ENCODE data around the gene GALNT7. TPM values are rescaled to one million over a fixed set of nuclear protein-coding genes. Genes with fewer than 3 reads are reported as not detected.

Gene GALNT7
- total RNA-seq, 1 experiment from 2014 or later, result 156 TPM

DNA sequence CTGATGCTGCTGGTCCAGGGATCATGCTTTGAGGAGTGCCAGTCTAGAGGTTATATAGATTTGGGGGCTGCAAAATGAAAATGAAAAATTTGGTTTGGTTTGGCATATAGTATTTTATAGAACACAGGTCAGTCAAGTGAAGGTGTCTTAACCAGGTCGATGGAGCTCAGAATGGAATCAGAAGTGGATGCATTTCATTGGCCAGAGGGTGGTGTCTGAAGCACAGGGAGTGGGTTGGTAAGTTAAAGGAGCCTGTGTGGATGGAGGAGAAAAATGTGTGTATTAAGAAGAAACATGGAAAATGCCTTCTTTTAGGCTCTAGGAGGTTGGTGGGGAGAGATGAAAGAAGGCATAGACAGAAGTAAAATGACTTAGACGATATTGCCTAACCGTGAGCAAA, 8.6 kb downstream of the GALNT7 start:
- peaks cover 90% of the 10 kb centered on the region for H3K4me1 ChIP-seq (ENCODE audit: control insufficient read depth, insufficient read depth, low read length)

DNA sequence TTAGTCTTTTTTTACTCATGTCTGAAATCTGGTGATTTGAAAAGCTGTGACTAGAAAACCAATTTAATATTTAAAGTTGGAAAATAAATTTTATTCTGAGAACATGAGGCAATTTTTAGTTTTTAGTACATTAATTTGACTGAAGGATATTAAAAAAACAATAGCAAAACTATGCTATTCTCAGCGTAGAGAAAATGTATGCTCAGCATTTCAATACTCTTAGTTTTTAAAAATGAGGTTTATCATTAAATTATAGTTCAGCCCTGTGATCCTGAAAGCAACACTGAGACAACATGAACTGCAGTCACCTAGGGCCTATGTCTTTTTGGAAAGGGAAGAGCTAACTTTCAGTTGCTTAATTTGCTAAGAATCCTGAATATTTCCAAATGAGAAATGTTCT, 9.5 kb downstream of the GALNT7 start:
- Histone ChIP-seq H3K9me3 (ENCODE audit: control insufficient read depth, insufficient read depth, low read depth, low read length) (no peaks in the 10 kb centered on the region), H3K4me3 (ENCODE audit: low read depth in 2 of 2, low read length in 2 of 2) (no peak overlapping the region), H3K36me3 (ENCODE audit: control insufficient read depth, insufficient read depth, low read length) (no peaks in the 10 kb centered on the region), H3K27ac (ENCODE audit: low read length) (peak overlapping the region; percentile 98), H3K27me3 (ENCODE audit: control insufficient read depth, insufficient read depth, low read length) (no peaks in the 10 kb centered on the region), H3K4me1 (ENCODE audit: control insufficient read depth, insufficient read depth, low read length) (peaks cover 90% of the 10 kb centered on the region)
- BruUV-seq (replicated peaks), result no TSS peak
- ChIA-PET CTCF (no interaction called here), POLR2A (no interaction called here)
- in situ Hi-C loops (cut with HindIII; ENCODE audit: low pct_unique_long_range_greater_than_20kb, low sequenced_read_pairs), result no loop called here
- intact Hi-C loops (cut with micrococcal nuclease; ENCODE audit: unreplicated experiment), result no loop called here
- TF ChIP-seq, protein P1, sequence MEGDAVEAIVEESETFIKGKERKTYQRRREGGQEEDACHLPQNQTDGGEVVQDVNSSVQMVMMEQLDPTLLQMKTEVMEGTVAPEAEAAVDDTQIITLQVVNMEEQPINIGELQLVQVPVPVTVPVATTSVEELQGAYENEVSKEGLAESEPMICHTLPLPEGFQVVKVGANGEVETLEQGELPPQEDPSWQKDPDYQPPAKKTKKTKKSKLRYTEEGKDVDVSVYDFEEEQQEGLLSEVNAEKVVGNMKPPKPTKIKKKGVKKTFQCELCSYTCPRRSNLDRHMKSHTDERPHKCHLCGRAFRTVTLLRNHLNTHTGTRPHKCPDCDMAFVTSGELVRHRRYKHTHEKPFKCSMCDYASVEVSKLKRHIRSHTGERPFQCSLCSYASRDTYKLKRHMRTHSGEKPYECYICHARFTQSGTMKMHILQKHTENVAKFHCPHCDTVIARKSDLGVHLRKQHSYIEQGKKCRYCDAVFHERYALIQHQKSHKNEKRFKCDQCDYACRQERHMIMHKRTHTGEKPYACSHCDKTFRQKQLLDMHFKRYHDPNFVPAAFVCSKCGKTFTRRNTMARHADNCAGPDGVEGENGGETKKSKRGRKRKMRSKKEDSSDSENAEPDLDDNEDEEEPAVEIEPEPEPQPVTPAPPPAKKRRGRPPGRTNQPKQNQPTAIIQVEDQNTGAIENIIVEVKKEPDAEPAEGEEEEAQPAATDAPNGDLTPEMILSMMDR (IDR thresholded peaks at IDR 0.05), result no peak
- TF ChIP-seq REST (IDR thresholded peaks at IDR 0.05; ENCODE audit: insufficient read depth in 1 of 2, low read depth in 2 of 2, low read length in 1 of 2), result no peak
- TF ChIP-seq POLR2AphosphoS5 (IDR thresholded peaks at IDR 0.05; ENCODE audit: low read depth, low read length), result no peak
- no peak for TF ChIP-seq SIN3A (IDR thresholded peaks at IDR 0.05; ENCODE audit: borderline replicate concordance, insufficient read depth, low read depth, low read length)
- TF ChIP-seq TCF7L2 (IDR thresholded peaks at IDR 0.05; ENCODE audit: low read depth, low read length), result no peak
- ATAC-seq, result no peak
- DNase-seq (ENCODE audit: low read depth, low spot score), result no peak

More for the DNA sequence above, 8.6 kb downstream of the GALNT7 start:
- ATAC-seq (peak; percentile 59; the same call in 1 of the 2 replicates), DNase-seq (ENCODE audit: low read depth, low spot score) (no peak)
- intact Hi-C loops (cut with micrococcal nuclease; ENCODE audit: unreplicated experiment), result no loop called here
- ChIA-PET POLR2A (no interaction called here), CTCF (interaction anchor here (0.6 kb wide), 1 partner anchor 164 kb away, joined by 4 read pairs; no protein-coding TSS in a partner anchor)
- BruUV-seq (replicated peaks), result TSS peak; percentile 5
- H3K27me3 ChIP-seq (ENCODE audit: control insufficient read depth, insufficient read depth, low read length), result no peaks in the 10 kb centered on the region
- H3K27ac ChIP-seq (ENCODE audit: low read length), result peak overlapping the region; percentile 98
- in situ Hi-C loops (cut with HindIII; ENCODE audit: low pct_unique_long_range_greater_than_20kb, low sequenced_read_pairs), result no loop called here
- TF ChIP-seq SIN3A (IDR thresholded peaks at IDR 0.05; ENCODE audit: borderline replicate concordance, insufficient read depth, low read depth, low read length) (no peak), REST (IDR thresholded peaks at IDR 0.05; ENCODE audit: insufficient read depth in 1 of 2, low read depth in 2 of 2, low read length in 1 of 2) (no peak), POLR2AphosphoS5 (IDR thresholded peaks at IDR 0.05; ENCODE audit: low read depth, low read length) (no peak), TCF7L2 (IDR thresholded peaks at IDR 0.05; ENCODE audit: low read depth, low read length) (no peak)
- TF ChIP-seq, protein P1 (IDR thresholded peaks at IDR 0.05), result peak; percentile 41
- H3K9me3 ChIP-seq (ENCODE audit: control insufficient read depth, insufficient read depth, low read depth, low read length), result no peaks in the 10 kb centered on the region
- H3K4me3 ChIP-seq (ENCODE audit: low read depth in 2 of 2, low read length in 2 of 2), result peak overlapping the region in 1 of 2 experiments; percentile 24; a peak in 1 of 4 replicates
- H3K36me3 ChIP-seq (ENCODE audit: control insufficient read depth, insufficient read depth, low read length), result no peaks in the 10 kb centered on the region
